HG03064 (cell line): ENCODE results near the gene PRSS38.
A peak's percentile ranks its signal among the peaks of the same experiment; 100 is the strongest.

Experiments used
- ATAC-seq: cut with Tn5 transposase; IDR thresholded peaks from one replicate; pipeline ENCODE4 v1.9.1; 2021; ENCODE audit warnings: low read depth; ENCODE audit not compliant: unreplicated experiment

The PRSS38 gene

DNA sequence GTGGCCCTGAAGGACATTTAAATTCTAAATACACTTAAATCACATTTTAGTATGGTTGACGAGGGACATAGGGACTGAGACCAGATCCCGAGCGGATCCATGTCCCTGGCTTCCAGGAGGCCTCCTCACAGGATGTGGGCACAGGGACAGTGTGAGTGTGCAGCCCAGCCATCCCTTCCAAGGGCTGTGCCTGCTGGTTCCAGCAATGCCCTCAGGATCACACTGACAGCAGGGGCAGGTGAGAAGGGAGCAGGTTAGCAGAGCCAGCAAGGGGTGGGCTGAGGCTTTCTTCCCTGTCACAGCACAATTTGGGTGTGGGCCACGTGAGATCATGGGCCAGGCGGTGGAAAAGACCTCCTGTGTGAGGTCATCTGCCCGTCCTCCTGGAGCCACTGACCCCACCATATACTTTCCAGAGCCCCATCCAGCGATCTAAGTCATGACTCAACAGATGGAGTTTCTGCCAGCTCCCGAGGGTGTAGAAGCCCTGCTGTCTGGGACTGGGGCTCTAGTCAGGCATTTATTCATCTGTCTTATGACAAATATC lies 37.0 kb upstream of the PRSS38 start:
- ATAC-seq, result no peak

DNA sequence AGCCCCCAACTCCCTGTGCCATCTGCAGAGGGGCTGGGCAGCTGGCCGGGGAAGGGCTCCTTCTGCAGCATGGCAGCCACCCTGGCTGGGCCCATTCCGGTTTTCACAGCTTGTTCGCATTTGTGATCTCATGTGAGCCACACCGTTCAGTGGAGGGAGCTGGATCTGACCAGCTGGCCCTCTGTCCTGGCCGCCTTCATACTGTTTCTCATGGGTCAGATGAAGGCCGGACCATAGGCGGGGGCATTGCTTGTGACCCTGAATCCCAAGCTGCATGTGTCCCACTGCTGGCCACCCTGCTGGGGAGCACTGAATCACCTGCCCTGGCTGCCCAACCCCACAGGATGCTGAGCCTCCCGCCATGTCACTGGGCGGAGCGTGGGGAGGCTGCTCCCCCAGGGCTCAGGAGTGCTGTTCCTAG lies 36.4 kb upstream of the PRSS38 start:
- ATAC-seq, result no peak

DNA sequence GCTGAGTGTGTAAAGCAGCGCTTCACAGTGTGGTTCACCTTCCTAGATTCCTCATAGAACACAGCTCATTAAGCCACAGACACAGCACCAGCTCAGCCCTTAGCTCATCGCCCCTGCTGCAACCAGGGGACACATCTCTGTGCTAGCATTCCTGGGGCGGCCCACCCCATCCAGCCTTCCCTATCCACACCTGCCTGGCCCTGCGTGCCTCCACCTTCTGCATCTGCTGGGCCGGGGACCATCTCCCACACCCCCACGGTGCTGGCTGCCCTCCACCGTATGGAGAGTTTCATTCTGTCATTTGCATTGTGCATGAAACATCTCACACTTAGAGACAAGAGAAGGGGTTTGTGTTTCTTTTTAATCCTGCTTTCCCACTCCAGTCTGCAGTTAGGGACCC lies 35.8 kb upstream of the PRSS38 start:
- no peak for ATAC-seq

GRCh38 chr1:227780101-227781044 lies 35.1 kb upstream of the PRSS38 start:
- no peak for ATAC-seq

GRCh38 chr1:227781314-227781930 lies 34.1 kb upstream of the PRSS38 start:
- ATAC-seq, result no peak

DNA sequence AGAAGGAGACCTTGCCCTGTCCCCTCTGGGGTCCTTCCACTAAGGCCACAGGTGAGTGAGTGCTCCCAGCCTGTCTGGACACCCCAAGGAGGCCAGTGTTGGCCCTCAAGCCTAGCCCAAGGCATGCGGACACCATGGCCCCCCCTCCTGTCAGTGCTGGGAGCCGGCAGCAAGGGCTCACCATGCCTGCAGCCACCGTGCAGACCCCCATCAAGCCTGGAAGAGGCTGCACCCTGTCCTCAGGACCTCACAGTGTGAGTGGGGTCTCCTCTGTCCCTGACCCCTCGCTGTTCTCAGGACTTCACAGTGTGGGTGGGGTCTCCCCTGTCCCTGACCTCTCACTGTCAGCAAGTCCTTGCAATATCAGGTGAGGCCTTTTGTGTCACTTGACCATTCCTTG lies 33.2 kb upstream of the PRSS38 start:
- no peak for ATAC-seq

DNA sequence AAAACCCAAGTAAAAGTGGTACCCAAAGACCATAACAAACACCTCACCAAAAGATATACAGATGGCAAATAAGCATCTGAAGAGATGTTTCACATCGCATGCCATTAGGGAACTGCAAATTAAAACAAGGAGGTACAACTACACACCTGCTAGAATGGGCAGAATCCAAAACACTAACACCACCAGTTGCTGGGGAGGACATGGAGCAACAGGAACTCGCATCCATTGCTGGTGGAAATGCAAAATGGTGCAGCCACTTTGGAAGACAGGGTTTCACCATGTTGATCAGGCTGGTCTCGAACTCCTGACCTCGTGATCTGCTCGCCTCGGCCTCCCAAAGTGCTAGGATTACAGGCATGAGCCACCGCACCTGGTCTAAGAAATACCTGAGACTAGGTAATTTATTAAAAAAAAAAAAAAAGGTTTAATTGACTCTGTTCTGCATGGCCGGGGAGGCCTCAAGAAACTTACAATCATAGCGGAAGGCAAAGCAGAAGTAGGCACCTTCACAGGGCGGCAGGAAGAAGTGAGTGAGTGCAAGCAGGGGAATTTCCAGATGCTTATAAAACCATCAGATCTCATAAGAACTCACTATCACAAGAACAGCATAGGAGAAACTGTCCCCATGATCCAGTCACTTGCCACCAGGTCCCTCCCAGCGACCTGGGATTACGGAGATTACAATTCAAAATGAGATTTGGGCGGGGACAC lies 30.2 kb upstream of the PRSS38 start:
- ATAC-seq, result no peak

- no peak for ATAC-seq
Measured at GRCh38 chr1:227785805-227786671, 29.4 kb upstream of the PRSS38 start.

DNA sequence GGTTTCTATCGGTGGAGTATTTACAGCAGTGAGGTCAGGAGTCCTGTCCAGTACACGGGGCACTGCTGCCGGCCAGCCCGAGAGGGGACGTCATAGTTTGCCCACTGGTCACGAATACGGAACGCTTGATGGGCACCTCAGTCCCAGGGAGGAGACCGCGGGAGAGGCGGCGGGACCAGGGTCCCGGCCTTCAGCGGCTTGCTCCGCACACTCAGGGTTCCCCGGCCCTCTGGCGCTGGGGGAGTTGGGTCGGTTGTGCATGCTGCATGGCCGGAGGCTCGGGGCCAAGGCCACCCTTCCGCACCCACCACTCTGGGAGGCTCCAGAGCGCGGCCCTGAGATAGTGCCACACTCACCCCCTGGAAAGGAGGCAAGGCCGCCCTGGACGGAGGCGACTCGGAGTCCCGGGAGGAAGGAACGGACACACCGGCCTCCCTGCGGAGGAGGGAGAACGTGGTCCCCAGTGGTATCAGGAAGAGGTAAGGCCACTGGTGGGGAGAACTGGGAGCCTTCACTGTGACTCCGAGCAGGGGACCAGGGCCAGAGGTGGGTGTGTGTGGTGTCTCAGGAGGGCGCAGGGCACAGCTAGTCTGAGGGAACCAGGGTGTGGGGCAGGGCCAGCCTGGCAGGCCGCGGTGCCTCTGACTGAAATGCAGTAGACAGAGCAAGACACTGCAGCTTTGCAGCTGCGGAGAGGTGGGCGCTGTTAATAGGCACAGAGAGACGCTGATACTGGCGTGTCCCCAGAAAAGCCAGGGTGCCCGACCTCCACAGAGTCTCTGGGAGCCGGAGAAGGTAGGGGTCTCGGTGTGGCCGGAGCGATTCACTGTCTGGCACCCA lies 28.6 kb upstream of the PRSS38 start:
- ATAC-seq, result no peak

- ATAC-seq, result peak; percentile 92
Measured at GRCh38 chr1:227787513-227788270, 27.8 kb upstream of the PRSS38 start.

DNA sequence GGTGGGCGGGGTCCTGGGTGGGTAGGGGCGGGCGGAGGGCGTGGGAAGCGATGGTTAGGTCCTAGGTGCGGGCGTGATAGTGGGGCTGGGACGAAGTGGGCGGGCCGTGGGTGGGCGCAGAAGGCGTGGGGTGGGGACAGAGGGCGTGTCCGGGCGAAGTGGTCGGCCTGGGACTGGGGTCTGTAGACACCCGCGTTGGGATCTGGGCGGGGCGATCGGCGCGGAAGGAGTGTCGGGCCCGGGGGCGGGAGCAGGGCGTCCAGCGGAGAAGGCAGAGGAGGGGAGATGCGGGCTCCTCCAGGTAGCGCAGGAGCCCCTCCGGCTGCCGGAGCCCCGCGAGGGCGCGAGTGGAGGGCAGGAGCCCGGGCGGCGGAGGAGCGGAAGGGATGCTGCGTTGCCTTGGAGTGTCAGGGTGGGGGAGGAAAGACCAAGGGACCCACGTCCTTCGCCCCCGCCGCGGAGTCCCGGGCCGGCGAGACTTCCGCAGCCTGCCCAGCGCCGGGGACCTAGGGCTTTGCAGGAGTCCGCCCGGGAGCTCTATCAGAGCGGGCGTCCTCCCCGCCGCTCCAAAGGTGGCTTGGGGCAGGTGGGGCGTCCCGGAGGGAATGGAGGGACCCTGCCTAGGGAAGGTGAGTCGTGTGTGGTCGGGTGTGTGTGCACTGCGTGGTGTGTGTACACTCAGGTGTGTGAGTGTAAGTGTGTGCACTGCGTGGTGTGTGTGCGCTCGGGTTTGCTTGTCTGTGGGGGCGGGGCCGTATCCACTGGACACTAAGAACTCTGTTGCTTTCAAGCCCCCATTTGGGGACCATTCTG lies 27.0 kb upstream of the PRSS38 start:
- peak; percentile 62 for ATAC-seq

GRCh38 chr1:227789084-227790033 lies 26.1 kb upstream of the PRSS38 start:
- no peak for ATAC-seq

DNA sequence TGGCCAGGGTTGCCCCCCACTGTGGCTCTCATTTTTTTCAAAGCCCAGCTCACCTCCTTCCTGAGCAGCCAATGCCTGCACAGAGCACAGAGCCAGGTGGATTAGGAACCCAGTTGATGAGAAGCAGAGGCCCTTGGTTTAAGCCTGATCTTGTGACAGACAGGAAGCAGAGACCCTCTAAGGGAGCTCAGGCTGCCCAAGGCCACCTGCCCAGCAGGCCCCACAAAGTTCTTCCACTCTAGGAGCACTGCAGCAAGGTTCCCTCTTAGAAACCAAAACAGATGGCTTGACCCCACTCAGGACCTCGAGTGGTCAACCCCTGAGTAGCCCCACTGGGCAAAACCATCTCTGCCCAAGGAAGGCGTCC lies 25.5 kb upstream of the PRSS38 start:
- ATAC-seq, result no peak

DNA sequence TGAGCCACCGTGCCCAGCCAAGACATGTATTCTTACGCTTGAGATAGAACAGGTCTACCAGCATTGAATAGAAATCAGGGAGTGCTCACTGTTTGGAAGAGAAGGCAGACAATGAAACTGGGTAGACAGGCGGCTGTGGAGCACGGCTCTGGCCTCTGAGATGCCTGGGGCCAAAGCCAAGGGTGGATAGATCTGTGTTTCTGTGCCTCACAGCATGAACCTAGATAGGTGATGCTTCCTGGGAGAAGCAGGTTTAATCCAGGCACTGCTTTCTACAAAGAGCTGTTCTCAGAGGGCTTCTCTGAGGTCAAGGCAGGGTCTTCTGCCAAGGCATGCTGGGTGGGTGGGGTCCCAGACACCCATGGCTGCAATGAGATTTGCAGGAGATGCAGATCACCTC lies 24.6 kb upstream of the PRSS38 start:
- ATAC-seq, result no peak

- no peak for ATAC-seq
Measured at GRCh38 chr1:227791425-227792143, 23.9 kb upstream of the PRSS38 start.
